ENCODE measurements around the gene OTUD4. TPM values are rescaled to one million over a fixed set of nuclear protein-coding genes. Genes with fewer than 3 reads are reported as not detected.

Gene OTUD4
- total RNA-seq, 1 experiment from 2014 or later = 44.2 TPM

DNA sequence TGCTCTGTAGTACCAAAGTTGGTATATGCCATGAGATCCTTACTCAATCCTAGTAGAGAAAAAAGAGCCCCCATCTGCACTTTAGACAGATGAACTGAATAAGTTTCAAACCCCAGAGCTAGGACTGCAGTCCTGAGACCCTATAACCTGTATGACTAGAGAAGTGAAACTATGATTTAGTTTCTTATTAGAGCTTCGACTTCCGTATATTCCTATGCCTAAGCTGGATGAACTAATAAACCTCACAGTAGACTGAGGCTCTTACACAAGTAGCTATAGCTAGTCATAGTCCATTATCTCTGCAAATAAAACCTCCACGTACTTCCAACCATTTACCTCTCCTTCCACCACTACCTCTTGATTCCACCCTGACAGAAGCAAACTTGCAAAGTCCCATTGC is 6.3 kb upstream of the OTUD4 start:
- no TSS peak for BruUV-seq (replicated peaks)
- Histone ChIP-seq H3K36me3 (ENCODE audit: insufficient read depth, low read length, poor library complexity, severe bottlenecking) (no peaks in the 10 kb centered on the region), H3K4me3 (ENCODE audit: low read depth, low read length, poor library complexity, severe bottlenecking) (no peak overlapping the region), H3K9me3 (ENCODE audit: low read depth, low read length, poor library complexity, severe bottlenecking) (no peaks in the 10 kb centered on the region), H3K27ac (ENCODE audit: low read depth, low read length, poor library complexity, severe bottlenecking) (no peak overlapping the region), H3K4me1 (ENCODE audit: insufficient read depth, low read length, poor library complexity, severe bottlenecking) (no peaks in the 10 kb centered on the region), H3K27me3 (replicated peaks; ENCODE audit: insufficient read depth, low read depth, low read length, poor library complexity) (no peaks in the 10 kb centered on the region)
- ChIA-PET POLR2A (ENCODE audit: low non-redundant PET) (no interaction called here), CTCF (no interaction called here)
- no peak for DNase-seq (ENCODE audit: low spot score)
- no peak for TF ChIP-seq CTCF (conservative IDR thresholded peaks at IDR 0.05; ENCODE audit: low read depth, low read length)
- no peak for TF ChIP-seq EZH2 (IDR thresholded peaks at IDR 0.05; ENCODE audit: borderline replicate concordance, low read depth, low read length, poor library complexity, severe bottlenecking)
- intact Hi-C loops (cut with micrococcal nuclease; ENCODE audit: unreplicated experiment) = no loop called here

- no TSS peak for BruUV-seq (replicated peaks)
- CTCF ChIA-PET = no interaction called here
- Histone ChIP-seq H3K9me3 (ENCODE audit: low read depth, low read length, poor library complexity, severe bottlenecking) (no peaks in the 10 kb centered on the region), H3K4me1 (ENCODE audit: insufficient read depth, low read length, poor library complexity, severe bottlenecking) (no peaks in the 10 kb centered on the region), H3K4me3 (ENCODE audit: low read depth, low read length, poor library complexity, severe bottlenecking) (no peak overlapping the region), H3K27me3 (replicated peaks; ENCODE audit: insufficient read depth, low read depth, low read length, poor library complexity) (no peaks in the 10 kb centered on the region), H3K36me3 (ENCODE audit: insufficient read depth, low read length, poor library complexity, severe bottlenecking) (no peaks in the 10 kb centered on the region), H3K27ac (ENCODE audit: low read depth, low read length, poor library complexity, severe bottlenecking) (no peak overlapping the region)
- POLR2A ChIA-PET (ENCODE audit: low non-redundant PET) = interaction anchor here (0.6 kb wide), 1 partner anchor 585 kb away, joined by 4 read pairs; no protein-coding TSS in a partner anchor
- TF ChIP-seq EZH2 (IDR thresholded peaks at IDR 0.05; ENCODE audit: borderline replicate concordance, low read depth, low read length, poor library complexity, severe bottlenecking) (no peak), CTCF (conservative IDR thresholded peaks at IDR 0.05; ENCODE audit: low read depth, low read length) (no peak)
- intact Hi-C loops (cut with micrococcal nuclease; ENCODE audit: unreplicated experiment) = no loop called here
- no peak for DNase-seq (ENCODE audit: low spot score)
Observed at GRCh38 chr4:145183581-145183980, 3.2 kb upstream of the OTUD4 start.

- CTCF ChIA-PET = no interaction called here
- TF ChIP-seq EZH2 (IDR thresholded peaks at IDR 0.05; ENCODE audit: borderline replicate concordance, low read depth, low read length, poor library complexity, severe bottlenecking) (no peak), CTCF (conservative IDR thresholded peaks at IDR 0.05; ENCODE audit: low read depth, low read length) (no peak)
- no peaks in the 10 kb centered on the region for H3K4me1 ChIP-seq (ENCODE audit: insufficient read depth, low read length, poor library complexity, severe bottlenecking)
- no peak for DNase-seq (ENCODE audit: low spot score)
- no peak overlapping the region for H3K27ac ChIP-seq (ENCODE audit: low read depth, low read length, poor library complexity, severe bottlenecking)
- no peaks in the 10 kb centered on the region for H3K27me3 ChIP-seq (replicated peaks; ENCODE audit: insufficient read depth, low read depth, low read length, poor library complexity)
- H3K36me3 ChIP-seq (ENCODE audit: insufficient read depth, low read length, poor library complexity, severe bottlenecking) = no peaks in the 10 kb centered on the region
- H3K9me3 ChIP-seq (ENCODE audit: low read depth, low read length, poor library complexity, severe bottlenecking) = no peaks in the 10 kb centered on the region
- POLR2A ChIA-PET (ENCODE audit: low non-redundant PET) = no interaction called here
- intact Hi-C loops (cut with micrococcal nuclease; ENCODE audit: unreplicated experiment) = no loop called here
- no peak overlapping the region for H3K4me3 ChIP-seq (ENCODE audit: low read depth, low read length, poor library complexity, severe bottlenecking)
- BruUV-seq (replicated peaks) = no TSS peak
Observed at GRCh38 chr4:145183023-145183422, 2.6 kb upstream of the OTUD4 start.
